Activated CD4-positive, CD25-positive, alpha-beta regulatory T cell treated with anti-CD3 and anti-CD28 coated beads, Interleukin-2, amount 50 U/mL, for 16 hours (primary cell): ENCODE results near the gene COL5A1.

Experiments used
- DNase-seq: peaks from one replicate; pipeline ENCODE4 v3.0.0-alpha.2; 2020; ENCODE audit warnings: low read depth, low spot score

COL5A1 gene

DNA sequence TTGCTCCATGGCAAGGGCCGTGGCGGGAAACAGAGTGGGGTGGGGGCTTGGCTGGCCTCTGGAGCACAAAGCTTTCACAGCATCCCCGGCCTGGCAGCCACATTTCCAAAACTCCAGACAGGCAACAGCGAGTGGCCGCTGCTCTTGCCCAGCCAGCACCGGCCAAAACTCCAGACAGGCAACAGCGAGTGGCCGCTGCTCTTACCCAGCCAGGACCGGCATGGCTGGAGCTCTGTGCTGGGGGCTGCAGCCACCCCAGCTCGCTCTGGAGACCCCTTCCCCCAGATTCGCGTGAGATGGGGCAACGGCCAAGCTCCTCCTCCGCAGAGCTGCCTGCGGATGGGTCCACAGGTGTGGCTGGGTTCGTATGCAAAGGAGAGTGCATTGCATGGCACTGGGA is 98.5 kb downstream of the COL5A1 start:
- no peak for DNase-seq

DNA sequence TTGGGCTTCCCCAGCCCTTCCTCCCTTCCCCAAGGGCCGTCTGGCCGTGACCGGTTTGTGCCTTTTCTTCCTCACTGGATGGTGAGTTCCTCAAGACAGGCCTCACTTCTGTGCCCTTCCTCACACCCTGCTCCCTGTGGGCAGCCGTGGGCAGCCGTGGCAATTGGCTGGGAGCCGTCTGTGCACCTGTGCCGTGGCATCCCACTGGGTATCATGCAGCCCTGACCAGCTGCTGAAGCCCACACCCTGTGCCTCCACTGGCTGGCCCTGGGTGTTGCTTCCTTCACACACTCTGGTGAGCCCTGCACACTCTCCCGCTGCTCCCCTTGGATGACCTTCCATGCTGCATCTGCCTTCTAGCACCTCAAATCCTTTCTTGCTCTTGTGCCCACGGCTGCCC is 100.2 kb downstream of the COL5A1 start:
- DNase-seq = no peak

DNA sequence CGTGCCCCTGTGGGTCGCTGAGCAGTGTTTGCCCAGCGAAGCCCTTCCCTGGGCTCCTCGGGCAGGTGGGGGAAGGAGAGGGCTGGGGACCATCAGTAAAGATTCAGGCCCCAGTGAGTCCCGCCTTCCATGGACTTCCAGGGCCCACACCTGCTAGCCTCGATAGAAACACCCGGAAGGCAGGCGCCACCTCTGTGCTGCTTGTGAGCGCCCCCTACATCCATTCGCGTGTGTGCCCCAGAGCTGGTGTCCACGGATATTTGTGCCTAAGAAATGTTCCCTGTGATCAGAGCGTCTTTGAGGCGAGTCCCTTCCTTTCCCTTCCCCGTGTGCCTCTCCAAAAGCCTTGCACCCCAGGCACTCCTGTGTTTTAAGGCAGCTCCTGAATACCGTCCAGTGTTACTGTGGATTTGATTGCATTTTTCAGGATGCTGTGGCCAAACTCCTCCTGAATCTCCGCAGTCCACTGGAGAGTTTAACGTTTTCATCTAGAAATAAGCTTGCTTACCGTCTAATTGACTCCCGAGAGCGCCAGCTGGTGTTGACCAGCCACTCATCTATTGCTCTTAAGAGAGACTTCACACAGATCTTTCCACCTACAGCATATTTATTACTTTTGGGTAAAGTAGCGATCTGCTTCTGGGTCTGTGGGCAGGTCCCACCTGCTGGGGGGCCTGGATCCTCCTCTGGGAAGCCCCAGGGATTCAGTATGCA is 101.4 kb downstream of the COL5A1 start:
- no peak for DNase-seq

DNA sequence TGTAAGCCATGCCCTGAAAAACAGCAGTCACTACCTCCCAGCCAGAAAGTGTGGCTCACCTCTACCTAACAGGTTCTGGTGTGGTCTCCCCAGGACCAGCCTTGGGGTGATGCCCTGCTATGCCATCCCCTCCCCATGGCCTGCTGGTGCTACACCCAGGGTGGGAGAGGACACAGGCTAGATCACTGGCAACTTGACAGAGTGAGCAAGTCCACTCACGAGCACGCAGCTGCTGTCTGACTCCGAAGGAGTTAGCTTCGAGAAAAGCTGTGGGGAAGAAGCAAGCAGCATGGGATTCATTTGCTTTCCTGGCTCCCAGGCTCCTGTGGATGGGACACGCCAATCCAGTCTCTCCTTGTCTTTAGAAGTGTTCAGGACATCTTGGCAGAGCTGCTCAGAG is 102.2 kb downstream of the COL5A1 start:
- DNase-seq = no peak

DNA sequence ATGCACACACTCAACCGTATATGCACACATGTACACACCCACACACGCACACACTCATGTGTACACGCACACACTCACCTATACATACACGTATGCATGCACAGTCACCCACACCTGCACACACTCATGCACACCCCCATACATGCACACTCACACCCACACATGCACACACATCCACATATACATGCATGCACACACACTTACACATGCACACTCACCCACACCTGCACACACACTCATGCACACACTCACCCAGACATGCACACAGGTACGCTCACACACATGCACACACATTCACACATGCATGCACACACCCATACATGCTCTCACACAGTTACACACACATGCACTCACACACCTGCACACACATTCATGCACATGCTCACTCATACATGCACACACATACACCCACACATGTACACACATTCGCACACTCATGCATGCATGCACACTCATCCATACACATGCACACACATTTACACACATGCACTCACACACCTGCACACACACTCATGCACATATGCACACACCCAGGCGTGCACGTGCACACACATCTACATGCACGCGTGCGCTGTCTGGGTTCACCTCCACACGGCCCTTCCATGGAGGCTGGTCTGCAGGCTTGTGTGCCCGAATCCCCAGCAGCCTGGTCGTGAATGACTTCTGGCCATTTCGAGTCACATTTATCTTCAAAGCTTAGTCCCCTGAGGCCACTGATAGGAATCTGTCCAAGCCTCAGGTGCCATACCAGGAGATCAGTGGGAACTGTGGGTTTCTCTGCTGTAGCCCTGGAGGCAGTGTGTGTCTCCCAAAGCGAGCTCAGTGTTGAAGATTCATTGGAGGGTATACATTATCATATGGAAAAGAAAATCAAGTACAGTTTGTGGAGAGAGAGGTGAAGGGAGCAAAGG is 103.0 kb downstream of the COL5A1 start:
- DNase-seq = no peak

DNA sequence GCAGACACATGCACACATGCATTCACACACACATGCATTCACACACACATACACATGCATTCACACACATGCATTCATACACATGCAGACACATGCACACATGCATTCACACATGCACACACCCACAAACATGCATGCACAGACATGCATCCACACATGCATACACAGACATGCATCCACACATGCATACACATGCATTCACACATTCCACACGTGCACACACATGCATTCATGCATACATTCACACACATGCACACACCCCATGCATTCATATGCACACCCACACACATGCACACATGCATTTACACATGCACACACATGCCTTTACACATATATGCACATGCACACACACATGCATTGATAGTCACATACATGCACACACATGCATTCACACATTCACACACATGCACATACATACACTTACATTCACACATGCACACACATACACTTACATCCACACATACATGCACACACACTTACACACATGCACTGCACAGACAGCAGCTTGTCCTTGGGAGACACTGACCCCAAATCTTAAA is 106.4 kb downstream of the COL5A1 start:
- no peak for DNase-seq

DNA sequence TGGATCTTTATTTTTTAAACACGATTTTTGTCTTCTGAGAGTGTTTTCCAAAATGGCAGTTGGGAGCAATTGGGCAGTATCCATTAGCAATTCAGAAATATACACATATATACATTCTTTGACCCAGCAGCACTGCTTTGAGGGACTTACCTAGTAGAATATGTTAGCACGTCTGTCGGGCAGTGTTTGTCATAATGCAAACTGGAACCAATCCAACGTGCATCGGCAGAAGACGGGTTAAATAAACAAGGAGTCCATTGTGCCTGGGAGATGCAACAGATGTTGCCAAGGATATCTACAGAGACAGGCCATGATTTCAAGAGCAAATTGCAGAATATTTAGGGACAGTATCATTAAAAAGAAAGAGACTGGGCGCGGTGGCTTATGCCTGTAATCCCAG is 107.0 kb downstream of the COL5A1 start:
- DNase-seq = no peak

DNA sequence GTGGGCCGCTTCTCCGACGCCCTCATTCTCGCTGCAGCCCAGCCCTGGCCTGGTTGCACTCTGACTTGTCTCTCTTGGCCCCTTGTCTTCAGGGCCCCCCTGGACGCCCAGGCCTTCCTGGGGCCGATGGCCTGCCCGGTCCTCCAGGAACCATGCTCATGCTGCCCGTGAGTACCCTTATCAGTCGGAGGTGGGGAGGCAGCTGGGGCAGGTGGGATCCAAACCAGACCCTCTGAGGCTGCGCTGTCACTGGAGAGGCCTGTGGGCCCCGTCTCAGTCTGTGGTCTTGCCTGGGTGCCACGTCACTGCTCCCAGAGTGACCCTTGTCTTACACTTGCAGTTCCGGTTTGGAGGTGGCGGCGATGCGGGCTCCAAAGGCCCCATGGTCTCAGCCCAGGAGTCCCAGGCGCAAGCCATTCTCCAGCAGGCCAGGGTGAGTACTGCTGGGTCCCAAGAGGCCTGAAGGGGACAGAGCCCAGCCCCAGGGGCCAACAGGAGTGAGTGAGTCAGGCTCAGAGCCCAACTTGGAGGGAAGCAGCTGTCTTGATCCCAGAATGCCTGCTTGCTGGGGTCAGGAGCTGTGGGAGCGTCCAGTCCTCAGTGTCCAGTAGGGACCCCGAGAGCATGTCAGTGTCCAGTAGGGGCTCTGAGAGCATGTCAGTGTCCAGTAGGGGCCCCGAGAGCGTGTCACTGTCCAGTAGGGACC is 109.0 kb downstream of the COL5A1 start:
- no peak for DNase-seq

DNA sequence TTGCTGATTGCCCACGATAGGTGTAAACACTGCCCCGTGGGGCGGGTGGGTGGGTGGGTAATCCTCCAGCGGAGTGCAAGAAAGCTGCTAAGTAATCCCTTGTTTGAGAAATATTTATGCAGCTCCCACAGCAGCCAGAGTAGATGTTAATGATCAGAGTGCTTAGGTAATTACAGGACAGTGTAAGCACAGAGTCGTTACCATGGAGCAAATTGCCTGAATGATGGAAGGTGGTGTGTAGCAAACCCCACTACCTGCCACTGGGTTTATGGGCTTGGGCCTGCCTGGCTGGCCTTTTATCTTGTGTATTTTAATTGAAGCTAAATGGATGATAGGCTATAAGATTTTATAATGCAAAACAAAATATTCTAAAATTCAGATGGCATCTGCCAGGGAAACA is 110.0 kb downstream of the COL5A1 start:
- DNase-seq = no peak

DNA sequence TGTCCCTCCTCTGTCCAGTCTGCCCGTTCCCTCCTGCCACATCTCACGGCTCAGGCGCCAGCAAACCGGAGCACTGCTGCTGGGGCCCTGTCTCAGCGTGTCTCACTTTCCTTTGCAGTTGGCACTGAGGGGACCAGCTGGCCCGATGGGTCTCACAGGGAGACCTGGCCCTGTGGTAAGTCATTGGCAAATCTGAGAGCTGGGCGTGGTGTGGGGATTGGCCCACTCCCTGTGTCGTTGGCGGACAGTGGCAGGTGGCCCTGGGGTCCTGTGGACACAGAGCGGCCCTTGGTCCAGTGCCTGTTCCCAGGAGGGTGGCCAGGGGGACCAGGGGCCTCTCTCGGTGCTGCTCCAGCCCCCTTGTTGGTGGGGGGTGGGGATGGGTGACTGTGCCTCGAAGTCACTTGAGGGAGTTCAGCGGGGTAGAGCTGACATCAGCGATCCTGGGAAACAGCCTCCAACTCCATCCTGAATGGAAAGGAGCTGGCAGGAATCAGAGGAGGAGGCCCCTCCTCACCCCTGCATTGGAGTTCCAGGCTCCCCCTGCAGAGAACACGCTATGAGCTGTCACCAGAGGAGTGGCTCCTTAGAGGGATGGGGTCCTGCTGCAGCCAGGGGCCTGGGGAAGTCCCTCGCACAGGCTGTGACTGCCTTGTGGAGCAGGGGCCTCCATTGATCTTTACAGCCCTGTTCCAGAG is 111.0 kb downstream of the COL5A1 start:
- DNase-seq = no peak

DNA sequence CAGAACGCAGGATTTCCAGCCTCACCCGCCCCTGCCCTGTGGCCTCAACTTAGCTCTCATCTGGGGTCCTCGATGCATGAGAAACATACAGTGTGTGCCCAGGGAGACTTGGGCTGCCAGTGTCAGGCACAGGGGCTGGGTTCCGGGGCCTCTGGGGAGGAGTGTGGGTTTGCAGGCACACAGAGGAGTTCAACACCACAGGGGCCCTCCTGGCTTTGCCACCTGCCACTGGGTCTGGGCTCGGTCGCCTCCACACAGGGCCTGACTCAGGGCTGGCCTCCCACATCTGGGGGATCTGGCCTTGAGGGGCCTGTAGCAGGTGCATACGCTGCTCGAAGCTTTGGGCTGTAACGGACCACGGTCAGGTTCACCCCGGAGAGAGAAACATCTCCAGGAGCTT is 111.6 kb downstream of the COL5A1 start:
- DNase-seq = no peak

DNA sequence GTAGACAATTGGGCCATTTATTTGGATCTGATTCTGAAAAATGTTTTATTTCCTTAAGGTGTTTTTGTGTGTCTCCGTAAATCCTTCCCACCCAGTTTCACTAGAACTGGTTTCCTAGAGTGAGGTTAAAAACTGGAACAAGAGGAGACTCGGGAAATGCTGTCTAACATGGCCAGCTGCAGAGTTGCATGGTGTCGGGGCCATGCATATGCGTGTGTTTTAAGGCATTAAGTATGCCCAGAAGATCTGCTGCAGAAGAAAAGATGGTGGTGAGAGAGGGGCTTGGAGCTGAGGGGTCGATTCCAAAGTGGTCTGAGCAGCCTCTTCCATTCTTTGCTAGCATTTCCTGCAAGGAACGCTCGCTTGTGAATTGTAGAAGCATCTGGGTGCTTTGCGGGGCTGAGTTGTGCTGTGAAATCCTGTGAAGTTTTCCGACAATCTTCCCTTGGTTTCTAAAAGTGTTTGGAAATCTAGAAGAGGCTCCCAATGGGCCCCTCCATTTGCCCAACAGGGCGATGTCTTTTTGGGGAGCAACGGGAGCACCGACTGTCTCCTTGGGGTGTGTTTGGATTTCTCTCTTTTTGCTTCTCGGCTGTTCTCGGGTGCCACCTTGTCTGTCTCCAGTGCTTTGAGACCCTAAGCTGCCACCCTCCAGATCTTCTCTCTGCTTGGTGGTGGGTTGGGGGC is 113.8 kb downstream of the COL5A1 start:
- no peak for DNase-seq

DNA sequence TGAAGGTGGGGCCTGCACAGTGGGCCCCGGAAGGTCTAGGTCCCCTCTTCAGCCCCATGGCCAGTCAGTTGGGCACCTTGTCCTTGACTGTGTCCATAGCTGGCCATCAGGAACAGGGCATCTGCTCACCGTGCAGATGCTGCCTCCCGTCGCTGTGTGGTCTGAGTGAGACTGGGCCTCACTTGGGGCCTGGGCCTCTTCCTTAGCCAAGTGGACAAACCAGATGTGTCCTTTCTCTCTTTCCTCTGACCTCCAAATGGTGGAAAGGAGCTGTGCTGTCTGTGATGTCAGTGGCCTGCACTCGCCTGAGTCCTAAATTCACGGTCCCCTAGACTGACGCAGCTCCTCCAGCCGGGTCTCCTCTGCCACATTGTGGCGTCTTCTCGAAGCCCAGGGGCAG is 114.5 kb downstream of the COL5A1 start:
- DNase-seq = no peak

DNA sequence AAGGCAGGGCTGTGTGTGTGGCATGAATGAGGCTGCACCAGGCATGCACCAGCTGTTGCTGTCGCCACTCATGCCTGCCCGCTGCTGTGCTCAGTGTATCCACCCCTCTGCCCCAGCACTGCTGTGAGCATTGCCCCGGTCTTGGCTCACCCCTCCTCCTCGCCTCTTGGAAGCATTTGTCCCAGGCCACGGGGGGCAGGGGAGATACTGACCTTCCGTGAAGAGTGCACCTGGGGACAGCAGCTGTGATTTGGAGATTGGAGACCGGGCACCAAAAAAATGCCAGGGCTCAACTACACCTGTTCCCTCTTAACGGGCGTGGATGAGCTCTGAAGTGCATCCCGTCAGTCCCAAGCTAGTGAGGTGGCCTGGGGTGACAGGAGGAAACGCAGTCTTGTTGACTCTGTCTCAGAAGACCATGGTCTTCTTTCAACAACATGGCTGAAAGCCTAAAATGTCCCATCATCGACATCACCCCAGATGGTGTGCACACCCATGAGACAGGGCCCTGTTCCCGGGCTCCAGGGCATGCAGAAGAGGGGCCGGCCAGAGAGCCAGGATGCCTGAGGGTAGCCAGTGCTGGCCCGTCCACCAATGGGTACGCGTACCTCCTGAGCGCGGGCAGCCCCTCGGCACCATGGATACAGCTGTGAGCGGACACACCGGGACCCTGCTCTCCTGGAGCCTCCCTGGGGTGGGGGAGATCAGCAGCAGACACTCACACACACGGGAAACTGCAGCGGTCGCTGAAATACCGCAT is 115.8 kb downstream of the COL5A1 start:
- DNase-seq = no peak

DNA sequence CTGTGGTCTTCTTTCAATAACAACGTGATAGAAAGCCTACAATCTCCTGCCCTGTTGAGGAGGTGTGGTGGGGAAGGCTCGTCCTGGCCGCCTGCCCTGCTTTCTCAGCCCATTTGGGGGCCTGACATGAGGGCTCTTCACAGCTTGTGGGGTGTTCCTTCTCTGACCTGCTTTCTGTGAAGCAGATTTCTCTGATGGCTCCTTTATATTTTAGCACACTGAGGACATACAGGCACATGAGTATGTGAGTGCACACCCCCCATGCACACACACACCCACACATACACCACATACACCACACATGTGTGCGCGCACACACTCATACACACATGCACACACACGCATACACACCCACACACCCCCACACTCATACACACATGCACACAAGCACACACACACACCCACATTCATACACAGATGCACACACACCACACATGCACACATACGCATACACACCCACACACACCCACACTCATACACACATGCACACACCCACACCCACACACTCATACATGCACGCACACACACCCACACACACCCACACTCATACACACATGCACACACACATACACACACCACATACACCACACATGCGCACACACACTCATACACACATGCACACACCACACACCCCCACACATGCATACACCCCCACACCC is 117.5 kb downstream of the COL5A1 start:
- no peak for DNase-seq

DNA sequence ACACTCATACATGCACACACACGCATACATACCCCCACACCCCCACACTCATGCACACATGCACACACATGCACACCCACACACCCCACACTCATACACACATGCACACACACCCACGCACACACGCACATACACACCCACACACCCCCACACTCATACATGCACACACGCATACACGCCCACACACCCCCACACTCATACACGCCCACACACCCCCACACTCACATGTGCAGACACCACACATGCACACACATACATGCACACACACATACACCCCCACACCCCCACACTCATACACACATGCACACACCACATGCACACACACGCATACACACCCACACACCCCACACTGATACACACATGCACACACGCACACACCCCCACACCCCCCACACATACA is 118.3 kb downstream of the COL5A1 start:
- DNase-seq = no peak

DNA sequence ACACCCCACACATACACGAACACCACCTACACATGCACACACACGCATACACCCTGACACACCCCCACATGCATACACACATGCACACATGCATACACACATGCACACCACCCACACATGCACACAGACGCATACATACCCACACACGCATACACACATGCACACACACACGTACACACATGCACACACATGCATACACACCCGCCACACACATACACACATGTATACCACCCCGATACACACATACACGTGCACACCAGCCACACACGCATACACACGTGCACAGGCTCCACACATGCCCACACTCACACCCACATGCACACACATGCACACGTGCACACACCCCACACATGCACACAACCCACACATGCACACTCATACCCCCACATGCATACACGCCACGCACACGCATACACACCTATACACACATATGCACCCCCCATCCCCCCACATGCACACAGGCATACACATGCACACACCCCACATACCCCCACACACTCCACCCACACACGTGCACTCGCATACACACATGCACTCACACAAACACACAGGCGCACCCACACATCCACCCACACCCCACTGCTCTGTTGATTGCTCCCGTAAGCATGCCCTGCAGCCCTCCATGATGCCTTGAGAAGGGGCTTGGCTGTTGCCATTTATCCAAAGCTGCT is 119.3 kb downstream of the COL5A1 start:
- no peak for DNase-seq

DNA sequence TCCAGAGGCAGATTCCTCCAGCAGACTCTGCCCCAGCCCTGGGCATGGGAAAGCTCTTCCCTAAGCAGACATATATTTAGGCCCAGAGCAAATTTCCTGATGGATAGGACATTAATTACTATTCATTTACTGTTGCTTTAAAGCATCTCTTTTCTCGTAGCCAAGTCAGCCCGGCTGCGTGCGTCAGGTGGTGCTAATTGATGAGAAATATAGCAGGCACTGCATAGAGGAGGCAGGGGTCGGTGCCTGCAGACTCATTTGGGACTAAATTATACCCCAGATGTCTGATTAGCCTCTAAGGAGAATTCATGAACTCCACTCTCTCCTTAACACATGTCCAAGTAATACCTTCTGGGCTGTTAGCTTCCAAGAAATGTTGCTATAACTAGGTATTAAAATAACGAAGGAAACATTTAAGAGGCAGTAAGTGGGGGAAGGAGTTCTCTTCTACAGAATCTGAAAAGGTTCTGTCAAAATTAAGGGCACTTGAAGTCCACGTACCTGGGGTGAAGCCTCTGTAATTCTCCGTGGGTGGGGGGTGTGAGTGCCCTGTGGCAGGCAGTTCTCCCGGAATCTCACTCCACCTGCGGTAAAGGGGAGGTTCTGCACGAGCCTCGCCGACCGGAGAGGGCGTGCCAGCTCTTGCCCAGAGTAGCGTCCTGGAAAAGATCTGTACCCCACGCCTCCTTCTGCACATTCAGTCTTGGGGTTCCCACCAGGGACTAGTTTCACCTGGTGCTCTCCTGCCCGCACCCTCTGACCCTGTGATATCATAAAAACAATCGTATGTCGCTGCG is 123.1 kb downstream of the COL5A1 start:
- no peak for DNase-seq
